ENCODE measurements around the gene ENAM.
"Not testable (repeated sequence)": the region's sequence is repeated elsewhere in the genome, so short reads cannot be mapped to it uniquely, and the experiment has no call there.

Gene ENAM

DNA sequence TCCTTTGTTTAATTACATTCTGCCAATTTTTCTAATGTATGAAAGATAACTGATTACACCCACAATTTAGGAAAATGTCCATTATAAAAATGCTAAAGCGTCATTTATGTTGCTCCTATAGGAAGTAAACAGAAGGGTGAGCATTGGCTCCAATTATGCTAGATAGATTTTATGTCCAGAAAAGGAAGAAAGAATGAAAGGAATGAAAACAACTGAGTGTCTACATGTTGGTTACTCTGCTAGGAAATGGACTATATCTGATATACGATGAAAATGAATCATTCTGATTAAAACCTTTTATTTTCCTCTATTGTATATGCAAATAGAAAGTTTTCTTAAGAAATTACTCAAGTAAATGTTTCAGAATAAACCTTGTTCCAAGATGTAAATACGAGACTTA is 1.6 kb downstream of the ENAM start:
- DNase-seq, result no peak

DNA sequence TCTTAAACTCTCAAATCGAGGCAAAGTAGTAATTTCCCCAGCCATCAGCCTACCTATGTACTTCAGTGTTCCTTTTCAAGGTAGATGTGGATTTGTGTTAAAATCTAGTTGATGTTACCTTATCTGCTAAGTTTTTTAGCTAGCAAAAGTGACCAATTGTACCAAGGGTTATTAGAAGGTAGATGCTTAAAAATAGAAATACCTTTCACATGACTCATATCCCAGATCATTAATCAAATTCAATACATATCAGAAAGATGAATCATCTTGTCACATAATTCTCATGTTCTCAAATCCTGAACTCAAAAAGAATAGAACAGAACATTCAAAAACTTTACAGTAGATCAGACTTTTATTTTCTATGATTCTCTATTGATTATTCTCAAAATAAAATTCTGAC is 3.5 kb downstream of the ENAM start:
- DNase-seq, result peak; percentile 63

DNA sequence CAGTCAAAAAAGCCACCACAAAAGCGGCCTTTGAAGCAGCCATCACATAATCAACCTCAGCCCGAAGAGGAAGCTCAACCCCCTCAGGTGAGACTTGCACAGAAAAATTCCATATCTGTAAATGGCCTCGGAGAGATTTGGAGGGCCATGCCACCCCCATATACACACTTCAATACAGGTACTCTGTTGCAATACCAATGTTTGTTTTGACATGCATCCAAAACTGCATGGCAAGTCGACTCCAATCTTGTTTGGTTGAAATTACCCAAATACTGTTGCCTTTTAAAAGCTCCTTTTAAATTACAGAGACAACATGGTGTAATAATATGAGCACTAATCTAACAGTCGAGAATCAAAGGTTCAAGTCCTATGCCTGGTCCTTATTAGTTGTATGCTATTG is 5.9 kb downstream of the ENAM start:
- no peak for DNase-seq

DNA sequence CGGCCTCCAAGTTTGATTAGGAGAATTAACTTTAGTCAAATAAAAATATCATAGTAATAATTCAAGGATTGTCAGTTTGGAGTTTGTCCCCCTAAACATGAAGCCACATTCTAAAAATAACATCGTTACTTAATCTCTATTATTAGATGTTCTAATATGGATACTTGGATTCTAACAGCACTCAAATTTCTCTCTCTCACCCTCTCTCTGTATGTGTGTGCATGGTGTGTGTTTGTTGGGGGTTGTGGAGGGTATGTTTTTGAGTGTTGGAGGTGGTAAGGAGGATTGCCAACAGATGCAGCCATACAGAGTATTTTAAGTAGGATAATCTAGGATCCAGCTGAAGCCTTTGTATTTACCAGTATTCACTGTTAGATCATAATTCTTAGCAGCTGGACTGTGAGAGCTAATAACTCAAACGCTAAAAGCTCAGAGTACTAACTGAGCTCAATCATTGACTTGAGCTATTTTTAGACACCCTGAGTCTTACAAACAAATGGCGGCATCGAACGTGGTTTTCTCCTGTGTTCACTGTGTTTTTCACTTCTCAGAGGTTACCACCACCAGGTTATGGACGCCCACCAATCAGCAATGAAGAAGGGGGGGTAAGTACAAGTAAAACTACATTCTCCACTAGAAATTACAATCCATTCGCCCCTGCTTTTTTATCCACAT is 8.8 kb downstream of the ENAM start:
- DNase-seq, result no peak

DNA sequence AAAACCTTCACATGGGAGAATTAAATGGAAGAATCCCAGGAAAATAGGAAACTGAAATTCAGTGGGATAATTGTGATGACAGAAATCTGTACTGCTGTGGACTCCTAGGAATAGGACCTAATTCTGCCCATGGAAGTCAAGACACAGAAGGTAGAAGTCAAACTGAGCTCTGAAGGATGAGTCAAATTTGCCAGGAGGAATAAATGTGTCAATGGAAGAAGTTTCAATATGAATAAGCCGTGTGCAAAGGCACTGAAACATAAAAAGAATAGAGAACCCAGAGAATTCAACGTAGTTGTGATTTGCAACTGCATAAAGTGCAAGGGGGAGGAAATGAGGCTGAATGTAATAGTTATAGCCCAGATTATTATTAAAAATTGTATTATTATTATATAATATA is 11.6 kb downstream of the ENAM start:
- DNase-seq, result no peak

DNA sequence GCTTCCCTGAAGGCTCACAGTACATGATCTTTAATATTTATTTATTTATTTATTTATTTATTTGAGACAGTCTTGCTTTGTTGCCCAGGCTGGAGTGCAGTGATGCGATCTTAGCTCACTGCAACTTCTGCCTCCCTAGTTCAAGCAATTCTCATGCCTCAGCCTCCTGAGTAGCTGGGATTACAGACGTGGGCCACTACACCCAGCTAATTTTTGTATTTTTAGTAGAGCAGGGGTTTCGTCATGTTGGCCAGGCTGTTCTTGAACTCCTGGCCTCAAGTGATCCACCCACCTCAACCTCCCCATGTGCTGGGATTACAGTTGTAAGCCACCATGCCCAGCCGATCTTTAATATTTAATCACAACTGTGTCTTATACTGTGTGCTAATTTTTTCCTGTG is 22.2 kb downstream of the ENAM start:
- DNase-seq, result not testable (repeated sequence)

DNA sequence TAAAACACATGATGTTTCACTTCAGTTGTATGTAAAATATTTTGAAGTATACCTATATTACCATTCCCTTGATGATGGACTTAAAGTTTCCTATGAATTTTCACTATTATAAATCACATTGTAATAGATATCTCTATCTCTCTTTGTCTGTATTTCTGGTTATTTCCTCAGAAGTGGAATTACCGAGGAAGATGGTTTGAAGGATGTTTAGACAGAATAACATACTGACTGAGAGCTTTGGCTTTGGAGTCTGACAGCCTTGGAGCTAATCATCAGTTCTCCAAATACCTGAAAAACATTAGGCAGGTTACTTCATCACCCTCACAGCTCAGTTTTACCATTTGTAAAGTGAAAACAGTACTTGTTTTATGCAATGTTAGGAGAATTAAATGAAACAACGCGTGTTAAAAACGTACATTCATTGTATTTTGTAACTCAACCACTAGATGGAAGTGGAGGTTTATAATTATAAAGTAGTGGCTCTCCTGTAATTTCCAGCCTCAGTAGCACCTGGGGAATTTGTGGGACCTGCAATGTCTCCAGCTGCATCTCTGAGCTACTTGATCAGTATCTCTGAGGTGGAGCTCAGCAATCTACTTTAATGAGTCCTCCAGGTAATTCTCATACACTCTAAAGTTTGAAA is 23.4 kb downstream of the ENAM start:
- peak; percentile 61 for DNase-seq

DNA sequence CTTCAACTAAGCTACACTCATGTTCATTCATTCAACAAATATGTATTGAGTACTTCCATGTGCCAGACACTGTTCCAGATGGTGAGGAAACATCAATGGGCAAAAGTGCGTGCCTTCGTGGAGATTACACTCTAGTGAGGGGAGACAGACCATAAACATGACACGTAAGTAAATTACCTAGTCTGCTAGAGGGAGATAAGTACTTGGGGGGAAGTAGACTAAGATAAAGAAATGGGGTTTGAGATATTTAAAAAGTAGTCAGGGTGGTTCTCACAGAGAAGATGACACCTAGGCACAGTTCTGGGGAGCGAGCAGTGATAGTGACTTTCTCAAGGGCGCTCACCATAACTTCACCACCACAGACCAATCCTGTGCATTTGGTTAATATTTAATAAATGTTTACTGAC is 26.1 kb downstream of the ENAM start:
- no peak for DNase-seq

DNA sequence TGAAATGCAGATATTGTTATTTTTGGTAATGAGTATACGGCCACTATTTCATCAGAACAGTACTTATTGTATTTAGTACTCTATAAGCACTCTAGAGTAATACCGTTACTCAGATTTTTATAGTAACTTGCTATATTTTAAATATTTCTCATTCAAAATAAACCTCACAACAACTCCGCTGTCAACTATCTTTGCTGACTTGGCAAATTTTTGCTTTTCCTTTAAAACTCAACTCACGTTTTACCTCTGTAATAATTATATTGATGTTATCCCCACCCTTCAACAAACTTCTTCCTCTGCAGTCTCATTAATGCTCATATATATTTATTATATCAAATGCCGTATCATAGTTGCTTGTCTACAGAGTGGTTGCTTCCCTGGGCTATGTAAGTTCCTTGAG is 28.8 kb downstream of the ENAM start:
- no peak for DNase-seq

DNA sequence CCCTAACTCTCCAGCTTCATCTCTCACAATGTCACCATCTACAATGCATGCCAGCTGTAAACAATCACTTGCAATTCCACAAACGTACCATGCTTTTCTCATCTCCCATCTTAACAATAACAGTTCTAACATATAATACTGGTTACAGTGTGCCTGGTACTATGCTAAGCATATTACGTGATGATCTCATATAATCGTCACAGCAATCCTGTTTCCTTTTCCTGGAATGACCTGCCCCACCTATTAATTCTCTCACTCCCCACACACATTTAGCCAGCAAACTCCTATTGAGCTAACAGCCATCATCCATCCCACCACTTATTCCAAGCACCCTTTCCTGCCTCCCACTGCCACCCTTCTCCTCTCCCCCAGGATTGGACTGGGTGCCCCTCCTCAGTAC is 29.9 kb downstream of the ENAM start:
- no peak for DNase-seq

DNA sequence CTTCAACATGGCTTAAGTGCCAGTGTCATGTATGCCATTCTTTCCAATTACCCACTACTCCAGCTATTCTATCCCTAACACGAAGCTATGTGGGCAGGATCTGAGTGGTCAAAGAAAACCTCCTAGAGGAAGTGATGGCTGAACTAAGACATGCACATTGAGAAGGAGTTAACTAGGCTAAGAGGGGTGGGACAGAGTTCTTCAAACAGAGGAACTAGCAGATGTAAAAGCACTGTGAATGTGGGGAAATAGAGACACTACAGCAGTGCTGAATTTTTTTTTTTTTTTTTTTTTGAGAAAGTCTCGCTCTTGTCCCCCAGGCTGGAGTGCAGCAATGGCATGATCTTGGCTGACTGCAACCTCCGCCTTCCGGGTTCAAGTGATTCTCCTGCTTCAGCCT is 31.6 kb downstream of the ENAM start:
- DNase-seq, result no peak

DNA sequence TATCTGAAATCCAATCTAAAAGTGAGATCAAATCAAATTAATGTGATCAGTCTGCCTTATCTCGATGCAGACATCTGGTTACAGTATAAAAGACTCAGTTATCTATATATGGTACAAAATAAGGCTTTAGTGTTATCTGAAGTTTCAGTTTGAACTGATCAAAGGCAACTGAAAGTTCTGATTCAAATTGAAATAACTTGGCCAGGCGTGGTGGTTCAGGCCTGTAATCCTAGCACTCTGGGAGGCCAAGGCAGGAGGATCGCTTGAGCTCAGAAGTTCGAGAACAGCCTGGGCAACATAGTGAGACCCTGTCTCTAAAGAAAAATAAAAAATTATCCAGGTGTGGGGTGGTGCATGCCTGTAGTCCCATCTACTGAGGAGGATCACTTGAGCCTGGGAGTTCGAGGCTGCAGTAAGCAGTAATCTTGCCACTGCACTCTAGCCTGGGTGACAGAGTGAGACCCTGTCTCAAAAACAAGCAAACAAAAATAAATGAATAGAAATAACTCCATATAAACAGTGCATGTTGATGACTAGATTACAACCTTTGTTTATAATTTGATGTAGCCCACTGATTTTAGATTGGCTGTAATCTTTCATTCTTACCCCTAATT is 32.9 kb downstream of the ENAM start:
- DNase-seq, result not testable (repeated sequence)

DNA sequence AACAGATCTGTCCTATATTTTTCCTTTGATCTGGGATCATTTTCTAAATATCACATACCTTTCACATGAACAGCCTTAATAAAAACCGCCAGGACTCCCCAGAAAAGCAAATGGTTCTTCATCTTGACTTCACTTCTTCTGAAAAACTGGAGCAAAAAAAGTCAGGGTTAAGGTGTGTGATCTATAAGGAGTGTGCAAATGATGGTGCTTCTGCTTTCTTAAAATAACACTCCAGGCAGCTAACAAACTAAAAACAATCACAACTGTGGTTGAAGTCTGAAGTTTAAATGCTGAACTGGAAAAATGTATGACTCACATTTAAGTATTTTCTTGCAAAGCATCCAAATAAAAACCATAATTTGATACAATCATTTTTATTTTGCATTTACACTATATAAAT is 37.8 kb downstream of the ENAM start, which contains the start of gene JCHAIN:
JCHAIN (minus strand) TSS at position 140 of the 400 bp plus-strand sequence; CDS start at position 122, 18 bp downstream.
- DNase-seq, result no peak

DNA sequence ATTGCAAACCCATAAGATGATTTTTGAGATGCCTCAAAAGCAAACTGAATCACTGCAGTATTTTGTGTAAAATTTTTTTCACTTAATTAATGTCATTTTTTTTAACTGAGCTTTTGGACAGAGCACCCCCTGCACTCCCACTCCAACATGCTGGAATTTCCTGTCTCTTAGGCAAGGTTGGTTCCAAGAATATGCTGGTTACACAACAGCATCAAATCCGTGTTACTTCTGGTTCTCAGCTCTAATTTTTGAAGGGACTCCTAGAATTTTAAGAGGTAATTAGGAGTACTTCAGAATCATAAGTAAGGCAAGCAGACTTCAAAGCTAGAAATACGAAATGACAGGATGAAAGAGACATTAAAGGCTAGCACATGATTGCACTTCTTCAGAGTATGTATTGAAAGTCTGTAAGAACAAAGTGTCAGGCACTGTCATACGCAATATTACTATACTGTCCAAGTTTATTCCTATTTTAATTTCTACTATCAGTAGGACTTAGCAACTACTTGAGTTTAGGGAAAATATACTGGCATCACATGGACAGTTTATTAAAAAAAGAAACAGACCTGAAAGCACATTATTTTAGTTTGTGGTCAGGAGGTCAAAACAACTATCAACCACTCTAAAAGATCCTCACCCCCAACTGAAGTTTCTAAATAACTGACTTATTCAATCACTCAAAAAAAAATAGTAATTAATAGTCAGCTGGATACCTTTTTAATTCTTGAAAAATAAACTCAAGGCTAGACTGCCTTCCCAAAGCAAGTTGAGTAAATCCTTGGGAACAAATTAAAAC is 39.4 kb downstream of the ENAM start:
- no peak for DNase-seq

DNA sequence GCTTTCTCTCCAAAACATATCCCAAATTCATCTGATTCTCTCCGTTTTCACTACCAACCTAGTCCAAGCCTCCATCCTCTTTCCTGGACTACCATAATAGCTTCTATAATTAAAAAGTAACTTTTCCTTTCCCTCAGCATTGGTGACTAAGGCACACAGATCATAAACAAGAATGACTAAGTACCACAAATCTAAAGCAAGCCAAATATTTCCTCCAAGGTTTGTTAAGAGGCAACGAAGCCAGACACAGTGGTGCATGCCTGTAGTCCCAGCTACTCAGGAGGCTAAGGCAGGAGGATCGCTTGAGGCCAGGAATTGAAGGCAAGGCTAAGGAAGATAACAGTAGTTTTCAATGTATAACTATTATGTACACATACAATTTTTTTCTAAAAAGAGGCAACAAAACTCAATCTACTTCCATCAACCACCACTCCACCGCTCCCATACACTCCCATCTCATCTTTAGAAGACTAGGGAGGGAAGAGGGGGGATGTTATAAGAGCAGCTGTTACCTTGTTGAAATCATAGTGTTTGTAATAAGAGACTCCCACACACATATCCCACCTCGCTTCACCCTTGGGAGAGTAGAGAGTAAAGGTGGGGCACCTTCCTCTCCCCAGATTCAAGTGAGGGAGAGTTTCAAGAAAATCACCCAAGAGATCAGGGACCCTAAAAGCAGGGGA is 41.9 kb downstream of the ENAM start:
- DNase-seq, result peak; percentile 59

DNA sequence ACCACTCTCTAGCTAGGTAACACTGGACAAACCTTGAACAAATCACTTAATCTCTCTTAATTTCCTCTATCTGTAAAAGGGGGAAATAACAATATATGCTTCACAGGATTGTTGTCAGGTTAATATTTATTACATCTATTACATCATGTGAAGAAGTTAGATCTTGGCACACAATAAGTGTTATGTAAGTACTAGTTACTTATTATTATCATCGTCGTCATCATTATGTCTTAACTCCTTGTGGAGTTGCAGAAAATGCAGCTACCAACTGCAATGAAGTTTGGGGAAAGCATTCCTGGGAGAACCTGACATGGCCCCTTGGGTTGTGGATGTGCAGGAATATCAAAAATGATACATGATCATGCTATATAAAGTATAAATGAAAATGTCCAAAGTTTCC is 42.5 kb downstream of the ENAM start:
- peak; percentile 14 for DNase-seq

DNA sequence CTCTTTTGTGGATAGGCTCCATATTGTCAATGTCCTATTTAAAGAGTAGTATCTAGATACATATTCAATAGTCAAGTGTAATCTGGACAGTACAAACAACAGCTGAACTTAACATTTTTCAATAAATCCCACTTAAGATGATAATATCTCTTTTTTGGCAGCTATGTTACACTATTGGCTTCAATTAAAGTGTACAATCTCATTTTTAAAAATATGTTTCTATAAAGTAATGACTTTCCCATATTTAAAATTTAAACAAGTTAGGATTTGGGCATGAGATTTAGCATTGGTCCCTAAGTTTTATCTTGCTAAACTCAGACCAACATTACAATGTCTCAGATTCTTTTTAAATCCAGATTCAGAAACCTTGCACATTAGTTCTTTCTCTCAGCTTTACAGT is 45.6 kb downstream of the ENAM start:
- DNase-seq, result no peak

DNA sequence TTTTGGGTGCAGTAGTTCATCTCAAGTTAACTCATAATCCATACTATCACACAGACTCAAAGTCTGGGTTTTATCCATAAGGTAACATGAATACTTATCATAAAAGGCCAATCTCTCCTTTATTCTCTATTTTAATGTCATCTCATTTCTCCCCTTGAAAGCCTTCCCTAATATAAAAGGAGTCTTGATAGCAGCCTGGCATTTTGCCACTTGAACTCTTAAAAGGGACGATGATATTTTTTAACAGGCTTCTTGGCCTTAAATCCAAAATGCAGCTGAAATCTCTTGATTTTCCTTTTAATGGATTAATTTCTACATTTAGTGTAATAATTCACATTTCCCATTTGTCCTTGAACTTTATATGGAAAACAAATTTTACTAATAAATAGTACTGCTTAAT is 46.2 kb downstream of the ENAM start:
- no peak for DNase-seq

DNA sequence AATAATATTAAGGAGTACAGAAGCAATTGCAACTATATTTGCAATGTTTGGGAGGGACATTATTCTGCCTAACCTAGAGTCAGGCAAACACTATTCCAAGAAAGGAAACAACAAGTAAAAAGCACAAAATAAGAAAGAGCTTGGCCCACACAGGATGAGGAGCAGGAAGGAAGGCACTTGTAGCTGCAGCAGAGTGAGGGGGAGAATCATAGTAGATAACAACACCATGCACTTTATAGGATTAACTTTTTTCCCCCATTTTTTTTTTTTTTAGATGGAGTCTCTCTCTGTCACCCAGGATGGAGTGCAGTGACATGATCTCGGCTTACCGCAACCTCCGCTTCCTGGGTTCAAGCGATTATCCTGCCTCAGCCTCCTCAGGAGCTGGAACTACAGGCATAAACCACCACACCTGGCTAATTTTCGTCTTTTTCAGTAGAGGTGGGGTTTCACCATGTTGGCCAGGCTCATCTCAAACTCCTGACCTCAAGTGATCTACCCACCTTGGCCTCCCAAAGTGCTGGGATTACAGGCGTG is 48.1 kb downstream of the ENAM start:
- no peak for DNase-seq

DNA sequence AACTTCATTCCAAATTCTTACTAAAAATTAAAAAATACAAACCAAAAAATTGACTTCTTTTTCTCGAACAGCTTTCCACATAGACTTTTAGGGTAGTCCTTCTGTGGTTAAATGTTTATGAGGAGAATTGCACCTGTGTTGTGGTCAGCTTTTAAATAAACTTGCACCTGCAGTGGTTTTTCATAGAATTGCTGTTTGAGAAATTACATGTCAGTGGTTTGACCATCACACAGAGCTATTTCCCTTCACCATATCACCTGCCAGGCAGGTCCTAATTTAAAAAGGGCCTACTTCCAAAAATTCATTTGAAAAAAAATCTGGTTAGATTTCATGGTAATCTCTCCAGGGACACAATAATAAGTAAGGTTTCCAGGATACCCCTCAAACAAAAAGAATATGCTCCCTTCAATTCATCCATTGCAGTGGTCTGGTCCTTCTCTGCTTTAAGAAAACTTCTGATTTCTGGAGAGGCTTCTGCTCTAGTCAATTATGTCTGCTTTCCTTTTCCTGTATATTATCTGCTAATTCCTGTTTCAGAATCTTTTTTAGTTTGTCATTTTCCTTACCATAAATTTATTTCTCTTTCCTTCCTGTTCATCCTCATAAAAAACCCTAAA is 49.9 kb downstream of the ENAM start:
- DNase-seq, result no peak

DNA sequence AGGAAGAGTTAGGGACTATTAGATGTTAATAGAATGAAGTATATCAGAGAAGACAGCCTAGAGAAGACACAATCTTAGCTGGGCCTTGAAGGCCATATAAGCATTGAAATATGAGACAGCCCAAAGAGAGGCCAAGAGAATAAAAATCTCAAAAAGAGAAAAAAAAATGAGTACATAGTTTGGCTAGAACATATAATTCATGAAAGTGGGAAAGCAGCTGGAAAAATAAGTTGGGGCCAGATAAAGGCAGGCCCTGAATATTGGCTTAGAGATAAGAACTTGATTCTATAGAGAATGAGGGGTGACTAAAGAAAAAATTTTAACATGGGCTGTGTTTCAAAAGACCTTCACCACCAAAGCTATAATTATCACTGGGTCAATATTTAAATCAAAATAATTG is 52.4 kb downstream of the ENAM start:
- DNase-seq, result no peak

DNA sequence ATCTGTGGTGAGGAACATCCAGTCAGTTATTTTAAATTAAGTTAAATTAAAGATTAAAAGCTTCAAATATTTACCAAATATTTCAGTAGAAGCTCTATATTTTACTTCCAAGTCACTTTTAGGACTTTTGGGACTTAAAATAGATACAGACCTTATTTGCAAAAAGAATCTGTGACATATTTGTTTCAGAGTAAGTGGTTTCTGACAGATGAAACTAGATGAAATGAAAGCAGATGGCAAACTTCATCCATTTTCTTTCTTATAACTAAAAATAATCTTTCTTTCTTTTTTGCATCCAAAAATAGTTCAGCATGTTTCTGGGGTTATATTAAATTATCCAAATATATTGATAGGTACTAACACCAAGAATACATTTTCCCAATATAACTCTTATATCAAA is 53.2 kb downstream of the ENAM start:
- DNase-seq, result no peak
